ENCODE data around the gene NDUFS6. TPM values are rescaled to one million over a fixed set of nuclear protein-coding genes. Genes with fewer than 3 reads are reported as not detected.

The NDUFS6 gene
- total and polyA plus RNA-seq, 2 of the 8 experiments (the other 6 are each of a cell fraction or from before 2014, with no cell fraction given) = 72.7 to 191 TPM

GRCh38 chr5:1762883-1763547 is 38.2 kb upstream of the NDUFS6 start:
- CTCF ChIA-PET (ENCODE audit: partially characterized antibody) = interaction anchor here (0.6 to 4.7 kb wide), 40 partner anchors 10 to 348 kb away, joined by 3 to 27 read pairs (median 4); no protein-coding TSS in a partner anchor
- H3K4me1 ChIP-seq (replicated peaks in 1 of 4; ENCODE audit: control insufficient read depth in 3 of 4, insufficient read depth in 4 of 4, low read length in 3 of 4) = peaks cover 0 to 6% (median 0%) of the 10 kb centered on the region in 4 experiments; a peak in 5 of 7 replicates
- no peaks in the 10 kb centered on the region for H3K79me1 ChIP-seq (ENCODE audit: low read depth, low read length)
- no peak overlapping the region for H3K4ac ChIP-seq (replicated peaks; ENCODE audit: insufficient read length, low read depth, low read length)
- no peak overlapping the region for H3K23ac ChIP-seq (ENCODE audit: insufficient read length)
- no peak overlapping the region for H3K4me3 ChIP-seq (ENCODE audit: extremely low read depth in 1 of 4, insufficient read depth in 2 of 4, low read depth in 3 of 4, low read length in 4 of 4)
- no peak overlapping the region for H3K9ac ChIP-seq (replicated peaks in 1 of 4; ENCODE audit: extremely low read depth in 1 of 4, low read depth in 3 of 4, low read length in 3 of 4)
- H3K18ac ChIP-seq (ENCODE audit: extremely low read depth, low read length) = no peak overlapping the region
- no peaks in the 10 kb centered on the region for H3K23me2 ChIP-seq (ENCODE audit: low read depth, low read length)
- H2BK15ac ChIP-seq (ENCODE audit: low read length) = no peak overlapping the region
- no peak overlapping the region; the same call in 1 of the 2 replicates for H4K8ac ChIP-seq (ENCODE audit: extremely low read depth, insufficient read depth, low read length)
- H3K4me2 ChIP-seq (ENCODE audit: insufficient read depth in 1 of 2, low read depth in 2 of 2, low read length in 2 of 2) = no peak overlapping the region
- H3K56ac ChIP-seq (replicated peaks; ENCODE audit: insufficient read length, low read depth, low read length) = no peak overlapping the region
- H2BK20ac ChIP-seq (ENCODE audit: low read length) = 0 out of 2 replicates have a peak overlapping the region, but pooled peaks have one; percentile 1
- H2AFZ ChIP-seq (ENCODE audit: low read length) = no peak overlapping the region
- no peaks in the 10 kb centered on the region; a peak in 1 of 7 replicates for H3K27me3 ChIP-seq (replicated peaks in 1 of 4; ENCODE audit: control insufficient read depth in 3 of 4, extremely low read depth in 1 of 4, insufficient read depth in 3 of 4, low read length in 3 of 4)
- H2BK12ac ChIP-seq (ENCODE audit: low read depth, low read length) = no peak overlapping the region
- WGBS, 2 experiments (ENCODE audit: extremely low coverage in 1 of 2, insufficient coverage in 1 of 2, insufficient read length in 1 of 2, insufficient replicate concordance in 2 of 2, low coverage in 1 of 2, low lambda C conversion rate in 2 of 2, missing lambda C conversion rate in 1 of 2) = 87% methylated on average over 13 of the region's 13 CpGs; no CpG with 5 or more reads in 1 of the 2 experiments
- POLR2A ChIA-PET (ENCODE audit: partially characterized antibody) = interaction anchor here (0.5 to 1.0 kb wide), 2 partner anchors 22 to 38 kb away, joined by 3 read pairs; partner anchors contain the start of gene NDUFS6
- H3K14ac ChIP-seq (ENCODE audit: insufficient read length) = no peak overlapping the region
- no peak overlapping the region for H3K27ac ChIP-seq (ENCODE audit: low read depth, low read length)
- no peaks in the 10 kb centered on the region for H4K20me1 ChIP-seq (replicated peaks in 1 of 2; ENCODE audit: control insufficient read depth in 1 of 2, insufficient read depth in 2 of 2, low read length in 2 of 2)
- no peak for DNase-seq (ENCODE audit: low read depth in 1 of 2, low spot score in 2 of 2)
- no peak overlapping the region for H2AK5ac ChIP-seq (ENCODE audit: low read depth, low read length)
- H4K5ac ChIP-seq (ENCODE audit: insufficient read length, low read depth, low read length) = no peak overlapping the region
- FAIRE-seq = no peak
- no peaks in the 10 kb centered on the region for H3K36me3 ChIP-seq (ENCODE audit: control insufficient read depth in 2 of 4, insufficient read depth in 4 of 4, low read length in 3 of 4)
- peaks cover 0 to 3% of the 10 kb centered on the region in 2 experiments; a peak in 1 of 4 replicates for H3K9me3 ChIP-seq (ENCODE audit: insufficient read depth in 2 of 2, low read depth in 1 of 2, low read length in 1 of 2)
- no peaks in the 10 kb centered on the region for H3K79me2 ChIP-seq (ENCODE audit: control insufficient read depth in 1 of 2, insufficient read depth in 2 of 2, low read length in 2 of 2)
- H4K91ac ChIP-seq (replicated peaks; ENCODE audit: insufficient read length, low read length) = no peak overlapping the region
- H2BK5ac ChIP-seq (ENCODE audit: low read depth, low read length) = no peak overlapping the region
- H2BK120ac ChIP-seq (replicated peaks; ENCODE audit: low read depth, low read length) = no peak overlapping the region
- TF ChIP-seq NANOG (IDR thresholded peaks at IDR 0.05; ENCODE audit: insufficient read depth, low read depth, low read length, poor library complexity, severe bottlenecking) = no peak
- no peak for TF ChIP-seq POLR2A (IDR thresholded peaks at IDR 0.05; ENCODE audit: control extremely low read depth in 1 of 2, low read depth in 2 of 2, low read length in 2 of 2)
- no peak for TF ChIP-seq SIX5 (IDR thresholded peaks at IDR 0.05; ENCODE audit: low read depth, low read length)
- no peak for TF ChIP-seq CTBP2 (IDR thresholded peaks at IDR 0.05; ENCODE audit: borderline replicate concordance, insufficient read depth, insufficient read length, low read length)
- TF ChIP-seq ZNF274 (IDR thresholded peaks at IDR 0.05; ENCODE audit: borderline replicate concordance, extremely low read depth, low read length) = no peak
- TF ChIP-seq SIN3A (conservative IDR thresholded peaks at IDR 0.05 in 1 of 2, IDR thresholded peaks at IDR 0.05 in 1 of 2; ENCODE audit: low read depth in 1 of 2, low read length in 2 of 2) = no peak
